Adrenal gland (tissue), 5 donors: ENCODE measurements around the gene CHTF8.

Experiments used
- CTCF ChIP-seq, 6 experiments: fragments of 450-650 bp in 4 of 6; fragments of 200-600 bp in 2 of 6; sonication (generic) in 1 of 6; IDR thresholded peaks; 1 replicate in 5 of 6; 2 replicates in 1 of 6; pipeline versions ENCODE4 v1.5.1 to v1.8.0; 2016 to 2021; ENCODE audit warnings: antibody characterized with exemption in 6 of 6, mild to moderate bottlenecking in 2 of 6, moderate library complexity in 1 of 6
- POLR2A ChIP-seq, 2 donors: fragments of 450-650 bp; IDR thresholded peaks; one replicate each; pipeline ENCODE4 v1.6.1; 2017; ENCODE audit warnings: antibody characterized with exemption in 2 of 2, mild to moderate bottlenecking in 2 of 2, moderate library complexity in 1 of 2
- donor health status: DM: no; HTN: no; CAD: no.

- no peak for TF ChIP-seq POLR2A (IDR thresholded peaks at IDR 0.05)
- no peak for TF ChIP-seq CTCF (IDR thresholded peaks at IDR 0.05)
Measured at GRCh38 chr16:69120096-69120664, 12.2 kb downstream of the CHTF8 start.
